HG02588 (cell line): ENCODE data around the gene NSFL1C.

Source experiments
- ATAC-seq: cut with Tn5 transposase; IDR thresholded peaks from one replicate; pipeline ENCODE4 v1.9.1; 2021; ENCODE audit warnings: mild to moderate bottlenecking, moderate library complexity; ENCODE audit not compliant: unreplicated experiment

Gene NSFL1C

GRCh38 chr20:1394686-1395085, 72.0 kb downstream of the NSFL1C start:
- no peak for ATAC-seq

DNA sequence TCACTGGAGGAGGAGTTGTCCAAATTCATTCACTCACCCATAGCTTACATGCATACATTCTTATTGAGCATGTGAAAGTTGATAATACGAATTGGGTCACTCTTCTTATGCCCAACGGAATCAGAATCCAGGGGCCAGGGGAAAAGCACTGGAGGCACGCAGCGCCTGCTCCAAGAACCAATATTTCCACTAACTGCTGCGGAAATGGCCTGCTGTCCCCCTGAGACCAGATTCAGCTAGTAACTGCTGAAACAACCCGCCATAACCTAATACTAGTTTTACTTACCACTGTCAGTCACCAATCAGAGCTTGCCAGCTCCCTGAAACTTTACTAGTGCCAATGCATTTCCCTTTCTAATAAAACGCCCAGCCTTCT, 73.2 kb downstream of the NSFL1C start:
- no peak for ATAC-seq

GRCh38 chr20:1392693-1393506, 73.7 kb downstream of the NSFL1C start, which contains the start of gene FKBP1A:
Gene FKBP1A, minus strand, starts transcription at chr20:1393054. Its CDS starts 56 bp downstream, at chr20:1392998.
- peak; percentile 88 for ATAC-seq

- ATAC-seq, result peak; percentile 26
Measured at GRCh38 chr20:1392443-1392692, 74.3 kb downstream of the NSFL1C start.
